Activated naive CD4-positive, alpha-beta T cell treated with Interleukin-2 at 50 U/mL for 16 hours (primary cell): ENCODE measurements around the gene LGR6.
"Not testable (repeated sequence)": the region's sequence is repeated elsewhere in the genome, so short reads cannot be mapped to it uniquely, and the experiment has no call there.

Experiments
- DNase-seq: peaks from one replicate; pipeline ENCODE4 v3.0.0-alpha.2; 2020

The LGR6 gene

GRCh38 chr1:202160377-202160940, 33.1 kb upstream of the LGR6 start, which contains the start of gene PTPN7:
TSS of gene PTPN7 (minus strand) at chr1:202160602. CDS start at chr1:202159402, 1,200 bp downstream.
- DNase-seq: peak; percentile 91

GRCh38 chr1:202161151-202162046, 32.2 kb upstream of the LGR6 start:
- DNase-seq: peak; percentile 15

DNA sequence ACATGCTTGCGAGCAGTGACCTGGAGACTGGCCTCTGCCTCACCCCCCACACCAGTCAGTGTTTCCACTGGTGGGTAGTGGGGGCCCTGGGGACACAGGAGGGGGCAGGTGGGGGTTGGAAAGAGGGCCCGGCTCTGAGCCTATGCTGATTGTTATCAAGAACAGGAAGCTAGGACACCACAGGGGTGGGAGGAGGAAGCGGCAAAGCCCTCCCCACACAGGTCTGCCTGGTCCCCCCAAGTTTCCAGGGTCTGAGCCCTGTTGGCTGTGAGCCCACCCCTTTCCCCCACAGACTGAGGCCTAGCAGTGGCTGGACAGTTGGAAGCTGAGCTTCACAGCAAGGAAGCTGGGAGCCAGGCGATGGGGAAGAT, 31.6 kb upstream of the LGR6 start:
- DNase-seq: peak; percentile 68

GRCh38 chr1:202162418-202163280, 30.9 kb upstream of the LGR6 start:
- DNase-seq: peak; percentile 27

- DNase-seq: no peak
Measured at GRCh38 chr1:202163281-202164270, 30.0 kb upstream of the LGR6 start.

DNA sequence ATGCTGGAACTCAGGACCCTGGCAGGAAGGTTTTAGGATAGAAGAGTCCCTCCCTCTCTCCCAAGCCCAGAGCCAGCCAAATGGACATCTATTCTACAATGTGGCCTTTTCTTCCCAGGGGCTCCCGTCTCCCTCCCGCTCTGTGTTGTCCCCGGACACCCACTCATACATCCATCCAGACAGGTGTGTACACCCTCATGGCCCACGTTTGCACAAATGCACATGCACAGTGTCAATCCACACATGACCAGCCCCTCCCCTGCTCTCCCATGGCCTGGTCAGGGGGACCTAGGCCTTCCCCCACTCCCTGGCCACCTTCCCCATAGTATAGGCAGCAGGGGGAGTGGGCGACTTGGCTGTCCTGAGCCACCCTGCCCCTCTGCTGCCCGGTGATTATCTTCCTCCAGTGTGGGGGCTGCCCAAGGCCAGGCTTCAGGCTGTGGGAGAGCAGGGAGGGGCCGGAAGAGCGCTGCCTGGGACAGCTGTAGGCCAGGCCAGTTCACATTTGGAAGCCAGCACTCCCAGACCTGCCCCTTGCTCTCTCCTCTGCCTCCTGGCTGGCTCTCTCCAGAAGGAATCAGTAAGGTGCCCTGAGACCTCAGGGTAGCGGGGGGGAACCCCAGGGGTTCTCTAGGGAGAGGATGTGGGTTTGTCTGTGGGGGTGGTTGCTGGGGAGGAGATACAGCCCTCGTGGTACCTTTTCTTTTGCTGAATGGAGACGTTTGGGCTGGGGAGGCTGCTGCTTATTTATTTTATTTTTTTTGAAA, 29.1 kb upstream of the LGR6 start:
- DNase-seq: peak; percentile 72

- DNase-seq: peak; percentile 63
Measured at GRCh38 chr1:202165267-202165941, 28.2 kb upstream of the LGR6 start.

- DNase-seq: no peak
Measured at GRCh38 chr1:202165942-202166843, 27.4 kb upstream of the LGR6 start.

- not testable (repeated sequence) for DNase-seq
Measured at GRCh38 chr1:202167054-202167453, 26.5 kb upstream of the LGR6 start.

DNA sequence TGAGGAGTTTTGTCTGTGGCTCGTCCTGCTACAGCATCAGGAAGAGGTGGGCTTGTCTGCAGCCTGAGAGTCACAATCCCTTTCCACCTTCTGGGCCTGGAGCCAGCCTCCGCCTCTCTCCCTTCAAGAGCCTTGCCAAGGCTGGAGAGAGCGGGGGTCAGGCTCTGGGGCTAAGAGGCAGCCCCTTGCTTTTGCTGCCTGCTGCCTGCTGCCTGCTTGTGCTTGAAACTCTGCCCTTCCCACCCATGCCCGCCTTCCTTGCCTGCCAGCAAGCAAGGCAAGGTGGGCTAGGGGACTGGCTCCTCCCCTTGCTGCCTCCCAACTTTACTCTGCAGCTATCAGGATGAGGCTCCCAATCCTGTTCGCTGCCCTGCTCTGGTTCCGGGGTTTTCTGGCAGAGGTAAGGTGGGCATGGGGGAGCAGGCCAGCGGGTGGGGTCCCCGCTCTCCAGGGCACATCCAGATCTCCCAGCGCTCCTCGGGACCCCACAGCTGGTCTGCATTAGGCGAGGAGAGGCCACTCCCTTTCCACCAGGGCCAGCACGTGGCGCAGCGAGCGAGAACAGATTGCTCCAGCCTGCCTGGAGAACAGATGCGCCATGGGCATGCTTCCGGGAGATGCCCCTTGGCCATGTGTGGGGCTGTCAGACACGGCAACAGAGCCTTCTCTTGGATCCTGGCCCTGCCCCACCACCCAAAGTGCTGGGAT, 25.7 kb upstream of the LGR6 start:
- DNase-seq: no peak

DNA sequence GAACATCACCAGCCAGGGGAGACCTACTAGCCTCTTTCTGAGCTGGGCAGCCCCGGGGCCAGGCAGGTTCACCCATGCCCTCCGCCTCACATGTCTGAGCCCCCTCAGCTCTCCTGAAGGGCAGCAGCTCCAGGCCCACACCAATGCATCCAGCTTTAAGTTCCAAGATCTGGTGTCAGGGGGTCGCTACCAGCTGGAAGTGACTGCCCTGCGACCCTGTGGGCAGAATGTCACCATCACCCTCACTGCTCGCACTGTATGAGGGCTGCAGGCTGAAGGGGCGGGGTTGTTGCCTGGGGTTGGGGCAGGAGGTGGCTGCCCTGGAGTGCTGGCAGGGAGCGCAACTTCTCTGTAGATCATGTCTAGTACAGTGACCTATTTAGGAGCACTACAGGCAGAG, 24.7 kb upstream of the LGR6 start:
- DNase-seq: no peak

DNA sequence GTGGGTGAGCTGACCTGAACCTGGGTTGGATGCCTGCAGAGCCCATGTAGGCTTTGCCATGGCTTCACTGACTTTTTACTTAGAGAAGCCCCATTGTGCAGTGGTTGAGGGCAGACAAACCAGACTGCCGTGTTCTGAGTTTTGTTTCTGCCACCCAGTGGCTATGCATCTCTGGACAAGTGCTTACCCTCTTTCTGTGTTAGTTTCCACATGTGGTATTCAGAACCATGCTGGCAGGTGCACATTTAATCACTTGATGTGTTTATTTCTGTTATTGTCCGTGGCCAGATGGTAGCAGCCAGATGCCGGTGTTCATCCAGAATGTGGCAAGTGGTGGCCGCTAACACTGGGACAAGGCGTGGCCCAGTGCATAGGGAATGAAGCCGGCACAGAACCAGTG, 22.9 kb upstream of the LGR6 start:
- DNase-seq: no peak

- no peak for DNase-seq
Measured at GRCh38 chr1:202171292-202172014, 22.1 kb upstream of the LGR6 start.

DNA sequence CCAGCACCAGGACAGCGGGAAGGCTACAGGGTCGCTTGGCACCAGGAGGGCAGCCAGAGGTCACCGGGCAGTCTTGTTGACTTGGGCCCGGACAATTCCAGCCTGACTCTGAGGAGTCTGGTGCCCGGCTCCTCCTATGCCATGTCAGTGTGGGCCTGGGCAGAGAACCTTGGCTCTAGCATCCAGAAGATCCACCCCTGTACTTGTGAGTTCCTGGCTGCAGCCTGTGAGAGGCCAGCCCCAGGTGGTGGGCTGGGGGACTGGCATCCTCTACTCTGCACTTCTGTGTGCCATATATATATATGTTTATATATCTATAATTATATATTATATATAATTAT, 21.6 kb upstream of the LGR6 start:
- no peak for DNase-seq

- no peak for DNase-seq
Measured at GRCh38 chr1:202173993-202174392, 19.6 kb upstream of the LGR6 start.

DNA sequence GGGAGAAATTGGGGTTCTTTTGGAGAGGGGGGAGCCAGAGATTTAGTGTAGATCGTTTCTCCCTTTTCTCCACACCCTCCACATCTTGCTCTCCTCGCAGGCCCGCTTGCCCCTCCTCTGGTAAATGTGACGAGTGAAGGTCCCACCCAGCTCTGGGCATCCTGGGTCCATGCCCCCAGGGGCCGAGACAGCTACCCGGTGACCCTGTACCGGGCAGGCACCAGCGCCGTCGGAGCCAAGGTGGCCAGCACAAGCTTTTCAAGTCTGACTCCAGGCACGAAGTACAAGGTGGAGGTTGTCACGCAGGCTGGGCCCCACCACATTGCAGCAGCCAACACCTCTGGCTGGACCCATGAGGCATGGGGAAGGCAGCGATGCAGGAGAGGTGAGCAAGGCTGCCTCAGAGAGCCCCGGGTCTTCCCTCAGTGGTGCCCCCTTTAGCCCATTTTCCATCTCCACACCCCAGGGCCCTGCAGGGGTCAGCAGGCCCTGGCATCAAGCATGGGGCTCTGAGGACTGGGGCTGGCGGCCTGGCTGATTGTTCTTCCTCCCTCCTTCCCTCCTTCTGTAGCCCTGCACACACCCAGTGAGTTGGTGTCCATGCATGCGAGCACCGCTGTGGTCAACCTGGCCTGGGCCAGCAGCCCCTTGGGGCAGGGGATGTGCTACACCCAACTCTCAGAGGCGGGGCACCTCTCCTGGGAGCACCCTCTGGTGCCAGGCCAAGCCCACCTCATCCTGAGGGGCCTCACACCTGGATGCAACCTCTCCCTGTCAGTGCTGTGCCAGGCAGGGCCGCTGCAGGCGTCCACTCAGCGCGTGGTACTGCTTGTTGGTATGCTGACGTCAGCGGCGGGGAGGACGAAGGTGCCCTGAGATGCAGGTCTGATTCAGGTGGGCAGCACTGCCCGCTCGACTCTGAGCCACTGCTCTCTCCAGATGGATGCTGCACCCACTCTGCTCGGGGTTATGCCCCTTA, 16.4 kb upstream of the LGR6 start:
- no peak for DNase-seq
